ENCODE results near the gene XYLT2.

GRCh38 chr17:50370052-50370451 is 24.1 kb downstream of the XYLT2 start:
- TF ChIP-seq E2F6 (IDR thresholded peaks at IDR 0.05; ENCODE audit: borderline replicate concordance in 1 of 2, extremely low read depth in 1 of 2, insufficient read depth in 1 of 2, insufficient read length in 1 of 2, low read depth in 1 of 2, low read length in 1 of 2, poor library complexity in 1 of 2, severe bottlenecking in 1 of 2): no peak
- no peak for TF ChIP-seq RB1 (IDR thresholded peaks at IDR 0.05; ENCODE audit: low read depth)
- TF ChIP-seq CAMTA2 (CRISPR knock-in tag; conservative IDR thresholded peaks at IDR 0.05): no peak
- no peak for TF ChIP-seq POLR2A (conservative IDR thresholded peaks at IDR 0.05)
- TF ChIP-seq FOXM1 (IDR thresholded peaks at IDR 0.05; ENCODE audit: low read depth): no peak
- no peak for TF ChIP-seq FOXM1 (CRISPR knock-in tag; IDR thresholded peaks at IDR 0.05; ENCODE audit: low read depth)
- TF ChIP-seq PTRF (tag; IDR thresholded peaks at IDR 0.05): no peak
- no peak for TF ChIP-seq ZNF551 (CRISPR knock-in tag; IDR thresholded peaks at IDR 0.05)
- TF ChIP-seq CTCF (IDR thresholded peaks at IDR 0.05 in 2 of 3, conservative IDR thresholded peaks at IDR 0.05 in 1 of 3; ENCODE audit: insufficient read depth in 2 of 3, low read depth in 1 of 3, low read length in 3 of 3): no peak
- no peak for TF ChIP-seq RBM25 (IDR thresholded peaks at IDR 0.05; ENCODE audit: low read depth, low read length, severe bottlenecking)
- no peak for TF ChIP-seq TCF3 (CRISPR knock-in tag; IDR thresholded peaks at IDR 0.05)

All from K562 (cell line).